SK-N-SH (cell line): ENCODE measurements around the gene JOSD2. TPM values are rescaled to one million over a fixed set of nuclear protein-coding genes. Genes with fewer than 3 reads are reported as not detected.

Source experiments
- CTCF ChIA-PET: fragments of 300-600, 350-600 bp; formaldehyde crosslinking; extraction: SDS; loops from one replicate; lab custom pipeline; 2021; lab: Yijun Ruan, JAX
- POLR2A ChIA-PET: fragments of 350-600 bp; sonication (Branson Sonifier 250); formaldehyde crosslinking; extraction: SDS; loops from one replicate; lab custom pipeline; 2020; ENCODE audit warnings: antibody characterized with exemption, inconsistent platforms; lab: Yijun Ruan, JAX
- DNase-seq: peaks from one replicate; pipeline ENCODE4 v3.0.0; 2012
- H2AFZ ChIP-seq: fragments of 200-600 bp; sonication (generic); 2 replicates; pipeline ENCODE4 v1.8.1; 2016; ENCODE audit warnings: antibody characterized with exemption, mild to moderate bottlenecking, low read depth
- H3F3A ChIP-seq: fragments of 200-600 bp; sonication (generic); replicated peaks from 2 replicates; pipeline ENCODE3; 2016; ENCODE audit warnings: antibody characterized with exemption, mild to moderate bottlenecking; ENCODE audit not compliant: insufficient read depth
- H3K27ac ChIP-seq, 2 experiments: fragments of 200-500 bp in 1 of 2; fragments of 200-600 bp in 1 of 2; sonication (Bioruptor generic) in 1 of 2; sonication (generic), shearing (Covaris generic) in 1 of 2; 2 replicates each; pipeline versions ENCODE4 v1.5.1 to v1.6.1; 2014 to 2016; ENCODE audit warnings: low read depth in 2 of 2, inconsistent platforms in 1 of 2, low read length in 1 of 2, mild to moderate bottlenecking in 1 of 2, mixed read lengths in 1 of 2
- H3K27me3 ChIP-seq: fragments of 200-600 bp; sonication (generic), shearing (Covaris generic); 2 replicates; pipeline ENCODE4 v1.6.1; 2016; ENCODE audit warnings: mixed run types; ENCODE audit not compliant: insufficient read depth
- H3K36me3 ChIP-seq, 2 experiments: fragments of 200-500 bp in 1 of 2; fragments of 200-600 bp in 1 of 2; sonication (Bioruptor generic) in 1 of 2; sonication (generic) in 1 of 2; replicated peaks in 1 of 2; 2 replicates each; pipeline versions ENCODE3 to v1.5.1; 2014 to 2016; ENCODE audit warnings: low read length in 1 of 2, mild to moderate bottlenecking in 1 of 2; ENCODE audit not compliant: insufficient read depth in 2 of 2, control insufficient read depth in 1 of 2
- H3K4me1 ChIP-seq, 2 experiments: fragments of 200-500 bp in 1 of 2; fragments of 200-600 bp in 1 of 2; sonication (Bioruptor generic) in 1 of 2; sonication (generic), shearing (Covaris generic) in 1 of 2; 2 replicates each; pipeline versions ENCODE4 v1.5.1 to v1.6.1; 2014 to 2016; ENCODE audit warnings: low read depth in 1 of 2, low read length in 1 of 2, mixed run types in 1 of 2; ENCODE audit not compliant: insufficient read depth in 2 of 2, control insufficient read depth in 1 of 2
- H3K4me2 ChIP-seq: fragments of 200-600 bp; sonication (generic), shearing (Covaris generic); 2 replicates; pipeline ENCODE4 v1.6.1; 2017; ENCODE audit warnings: mixed run types
- H3K4me3 ChIP-seq, 2 experiments: fragments of 200-500 bp in 1 of 2; fragments of 200-600 bp in 1 of 2; sonication (Bioruptor generic) in 1 of 2; sonication (generic), shearing (Covaris generic) in 1 of 2; 2 replicates each; pipeline versions ENCODE4 v1.5.1 to v1.8.1; 2014 to 2016; ENCODE audit warnings: low read depth in 2 of 2, inconsistent platforms in 1 of 2, low read length in 1 of 2, mild to moderate bottlenecking in 1 of 2, mixed read lengths in 1 of 2, moderate library complexity in 1 of 2
- H3K79me2 ChIP-seq: fragments of 200-600 bp; sonication (generic); 2 replicates; pipeline ENCODE4 v1.8.1; 2017; ENCODE audit warnings: mild to moderate bottlenecking; ENCODE audit not compliant: insufficient read depth
- H3K9ac ChIP-seq: fragments of 200-600 bp; sonication (generic); 2 replicates; pipeline ENCODE4 v1.6.1; 2017; ENCODE audit warnings: mixed run types
- H3K9me2 ChIP-seq: fragments of 200-600 bp; sonication (generic); 2 replicates; pipeline ENCODE4 v1.6.1; 2017; ENCODE audit warnings: mixed run types
- H3K9me3 ChIP-seq: fragments of 200-600 bp; sonication (generic); 2 replicates; pipeline ENCODE4 v1.6.1; 2017; ENCODE audit warnings: mixed run types, mild to moderate bottlenecking, moderate library complexity
- H4K20me1 ChIP-seq: fragments of 200-600 bp; sonication (generic); 2 replicates; pipeline ENCODE4 v1.6.1; 2017; ENCODE audit warnings: mild to moderate bottlenecking, mixed run types; ENCODE audit not compliant: insufficient read depth
- FOXJ3 ChIP-seq: sonication (generic); formaldehyde crosslinking; IDR thresholded peaks from 2 replicates; pipeline ENCODE4 v1.5.1; 2020; ENCODE audit warnings: mild to moderate bottlenecking, missing genetic modification reagents
- FOXM1 ChIP-seq: IDR thresholded peaks from 2 replicates; pipeline ENCODE4 v1.4.0; 2012; ENCODE audit warnings: low read depth, mild to moderate bottlenecking
- GATA2 ChIP-seq: sonication (generic); formaldehyde crosslinking; IDR thresholded peaks from 2 replicates; pipeline ENCODE4 v1.5.0; 2020; ENCODE audit warnings: mild to moderate bottlenecking, missing genetic modification reagents
- JUND ChIP-seq: IDR thresholded peaks from 2 replicates; pipeline ENCODE4 v1.4.0; 2012
- MXI1 ChIP-seq: IDR thresholded peaks from 2 replicates; pipeline ENCODE4 v1.6.1; 2012; ENCODE audit warnings: mild to moderate bottlenecking, low read depth, low read length, improper control_type of control experiment
- TAF1 ChIP-seq: IDR thresholded peaks from 2 replicates; pipeline ENCODE4 v1.6.1; 2012; ENCODE audit warnings: low read depth, mild to moderate bottlenecking, low read length, moderate library complexity, borderline replicate concordance
- TCF12 ChIP-seq: IDR thresholded peaks from 2 replicates; pipeline ENCODE4 v1.4.0; 2012
- YY1 ChIP-seq: IDR thresholded peaks from 2 replicates; pipeline ENCODE4 v1.4.0; 2012; ENCODE audit warnings: low read depth, mild to moderate bottlenecking
- WGBS: methylation state at CpG from one replicate; pipeline ENCODE4 v1.1.6; 2017; ENCODE audit warnings: low lambda C conversion rate; 5-methylcytosine and 5-hydroxymethylcytosine counted together
- polyA plus RNA-seq, 3 experiments: library from polyadenylated mRNA; depleted of rRNA; stranded (reverse); fragments of >200 nt; gene quantifications; 2 replicates each; pipeline ENCODE4 v1.2.3, GENCODE V29; 2012
- TF ChIP-seq, protein P1 (sequence below): IDR thresholded peaks from 2 replicates; pipeline ENCODE4 v1.6.1; 2012; ENCODE audit warnings: mild to moderate bottlenecking, low read depth, low read length, moderate library complexity
- TF ChIP-seq, protein P2 (sequence below): IDR thresholded peaks from 2 replicates; pipeline ENCODE4 v1.4.0; 2012; ENCODE audit warnings: low read depth
- TF ChIP-seq, protein P3 (sequence below): IDR thresholded peaks from 2 replicates; pipeline ENCODE4; 2012
- TF ChIP-seq, protein P4 (sequence below): IDR thresholded peaks from 2 replicates; pipeline ENCODE4 v1.4.0; 2012; ENCODE audit warnings: low read depth, borderline replicate concordance

JOSD2 gene
- polyA plus RNA-seq, 1 of the 3 experiments (the other 2 are of a cell fraction), result 81.2 TPM

DNA sequence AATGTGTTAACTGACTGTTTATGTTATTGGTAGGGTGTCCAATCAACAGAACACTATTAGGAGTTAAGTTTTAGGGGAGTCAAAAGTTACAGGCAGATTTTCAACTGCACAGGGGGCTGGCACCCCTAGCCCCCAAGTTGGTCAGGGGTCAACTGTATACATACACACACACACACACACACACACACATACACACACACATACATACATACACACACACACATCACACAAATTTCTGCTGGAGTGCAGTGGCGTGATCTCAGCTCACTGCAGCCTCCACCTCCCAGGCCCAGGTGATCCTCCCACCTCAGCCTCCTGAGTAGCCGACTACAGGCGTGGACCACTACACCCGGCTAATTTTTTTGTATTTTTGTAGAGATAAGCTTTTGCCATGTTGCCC is 47.0 kb upstream of the JOSD2 start (continued):
- TF ChIP-seq, protein P1, sequence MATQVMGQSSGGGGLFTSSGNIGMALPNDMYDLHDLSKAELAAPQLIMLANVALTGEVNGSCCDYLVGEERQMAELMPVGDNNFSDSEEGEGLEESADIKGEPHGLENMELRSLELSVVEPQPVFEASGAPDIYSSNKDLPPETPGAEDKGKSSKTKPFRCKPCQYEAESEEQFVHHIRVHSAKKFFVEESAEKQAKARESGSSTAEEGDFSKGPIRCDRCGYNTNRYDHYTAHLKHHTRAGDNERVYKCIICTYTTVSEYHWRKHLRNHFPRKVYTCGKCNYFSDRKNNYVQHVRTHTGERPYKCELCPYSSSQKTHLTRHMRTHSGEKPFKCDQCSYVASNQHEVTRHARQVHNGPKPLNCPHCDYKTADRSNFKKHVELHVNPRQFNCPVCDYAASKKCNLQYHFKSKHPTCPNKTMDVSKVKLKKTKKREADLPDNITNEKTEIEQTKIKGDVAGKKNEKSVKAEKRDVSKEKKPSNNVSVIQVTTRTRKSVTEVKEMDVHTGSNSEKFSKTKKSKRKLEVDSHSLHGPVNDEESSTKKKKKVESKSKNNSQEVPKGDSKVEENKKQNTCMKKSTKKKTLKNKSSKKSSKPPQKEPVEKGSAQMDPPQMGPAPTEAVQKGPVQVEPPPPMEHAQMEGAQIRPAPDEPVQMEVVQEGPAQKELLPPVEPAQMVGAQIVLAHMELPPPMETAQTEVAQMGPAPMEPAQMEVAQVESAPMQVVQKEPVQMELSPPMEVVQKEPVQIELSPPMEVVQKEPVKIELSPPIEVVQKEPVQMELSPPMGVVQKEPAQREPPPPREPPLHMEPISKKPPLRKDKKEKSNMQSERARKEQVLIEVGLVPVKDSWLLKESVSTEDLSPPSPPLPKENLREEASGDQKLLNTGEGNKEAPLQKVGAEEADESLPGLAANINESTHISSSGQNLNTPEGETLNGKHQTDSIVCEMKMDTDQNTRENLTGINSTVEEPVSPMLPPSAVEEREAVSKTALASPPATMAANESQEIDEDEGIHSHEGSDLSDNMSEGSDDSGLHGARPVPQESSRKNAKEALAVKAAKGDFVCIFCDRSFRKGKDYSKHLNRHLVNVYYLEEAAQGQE, result no peak
- no peak for TF ChIP-seq JUND

DNA sequence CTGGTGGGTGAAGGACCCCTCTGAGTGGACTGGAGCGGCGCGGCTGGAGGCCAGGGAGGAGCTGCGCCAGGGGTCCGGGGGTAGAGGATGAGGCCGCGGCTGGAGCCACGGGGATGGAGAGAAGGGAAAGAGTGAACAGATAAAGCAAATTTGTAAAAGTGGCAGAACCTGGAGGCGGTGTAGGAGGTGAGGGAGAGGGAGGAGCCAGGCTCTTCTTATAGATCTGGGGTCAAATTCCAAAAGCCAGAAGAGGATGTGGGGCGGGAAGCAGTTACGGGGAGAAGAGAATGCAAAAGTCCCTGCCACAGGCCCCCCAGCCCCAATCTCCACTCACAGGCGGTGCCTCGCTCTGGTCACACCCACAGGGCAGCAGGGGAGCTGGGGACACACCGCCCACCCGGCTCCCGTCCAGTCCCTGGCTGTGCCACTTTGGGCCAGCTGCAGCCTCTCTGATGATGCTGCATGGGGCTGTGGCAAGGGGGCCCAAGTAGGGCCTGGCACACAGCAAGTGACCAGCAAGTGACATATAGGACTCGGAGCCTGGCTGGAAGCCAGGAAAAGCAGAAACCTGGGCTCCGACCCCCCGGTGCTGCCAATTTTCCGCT is 46.1 kb upstream of the JOSD2 start:
- Histone ChIP-seq H2AFZ (no peak overlapping the region), H3F3A (no peaks in the 10 kb centered on the region), H3K9me3 (no peaks in the 10 kb centered on the region), H3K4me1 (peaks cover 0 to 13% of the 10 kb centered on the region in 2 experiments; a peak in 1 of 4 replicates), H3K27ac (no peak overlapping the region), H3K79me2 (no peaks in the 10 kb centered on the region), H3K4me2 (peak overlapping the region; percentile 88), H3K9me2 (no peaks in the 10 kb centered on the region), H3K4me3 (peak overlapping the region; percentile 56 to 60; a peak in 2 of 4 replicates), H4K20me1 (peaks cover 8% of the 10 kb centered on the region; the same call in 1 of the 2 replicates)
- ChIA-PET CTCF (interaction anchor here (0.6 to 10.3 kb wide), 47 partner anchors 8 to 366 kb away, joined by 3 to 170 read pairs (median 4); partner anchors contain the start of genes ASPDH, C19orf81, JOSD2 and NAPSA), POLR2A (no interaction called here)
- WGBS, result 50% methylated on average over 14 of the region's 20 CpGs
- TF ChIP-seq FOXM1, result no peak
- TF ChIP-seq, protein P2, sequence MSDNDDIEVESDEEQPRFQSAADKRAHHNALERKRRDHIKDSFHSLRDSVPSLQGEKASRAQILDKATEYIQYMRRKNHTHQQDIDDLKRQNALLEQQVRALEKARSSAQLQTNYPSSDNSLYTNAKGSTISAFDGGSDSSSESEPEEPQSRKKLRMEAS, result no peak
- no peak for TF ChIP-seq YY1
- no peak for TF ChIP-seq FOXJ3 (CRISPR knock-in tag)
- TF ChIP-seq, protein P3, sequence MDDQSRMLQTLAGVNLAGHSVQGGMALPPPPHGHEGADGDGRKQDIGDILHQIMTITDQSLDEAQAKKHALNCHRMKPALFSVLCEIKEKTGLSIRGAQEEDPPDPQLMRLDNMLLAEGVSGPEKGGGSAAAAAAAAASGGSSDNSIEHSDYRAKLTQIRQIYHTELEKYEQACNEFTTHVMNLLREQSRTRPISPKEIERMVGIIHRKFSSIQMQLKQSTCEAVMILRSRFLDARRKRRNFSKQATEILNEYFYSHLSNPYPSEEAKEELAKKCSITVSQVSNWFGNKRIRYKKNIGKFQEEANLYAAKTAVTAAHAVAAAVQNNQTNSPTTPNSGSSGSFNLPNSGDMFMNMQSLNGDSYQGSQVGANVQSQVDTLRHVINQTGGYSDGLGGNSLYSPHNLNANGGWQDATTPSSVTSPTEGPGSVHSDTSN, result no peak
- TF ChIP-seq MXI1, result no peak
- TF ChIP-seq TAF1, result no peak
- TF ChIP-seq GATA2 (CRISPR knock-in tag), result no peak
- TF ChIP-seq, protein P4, sequence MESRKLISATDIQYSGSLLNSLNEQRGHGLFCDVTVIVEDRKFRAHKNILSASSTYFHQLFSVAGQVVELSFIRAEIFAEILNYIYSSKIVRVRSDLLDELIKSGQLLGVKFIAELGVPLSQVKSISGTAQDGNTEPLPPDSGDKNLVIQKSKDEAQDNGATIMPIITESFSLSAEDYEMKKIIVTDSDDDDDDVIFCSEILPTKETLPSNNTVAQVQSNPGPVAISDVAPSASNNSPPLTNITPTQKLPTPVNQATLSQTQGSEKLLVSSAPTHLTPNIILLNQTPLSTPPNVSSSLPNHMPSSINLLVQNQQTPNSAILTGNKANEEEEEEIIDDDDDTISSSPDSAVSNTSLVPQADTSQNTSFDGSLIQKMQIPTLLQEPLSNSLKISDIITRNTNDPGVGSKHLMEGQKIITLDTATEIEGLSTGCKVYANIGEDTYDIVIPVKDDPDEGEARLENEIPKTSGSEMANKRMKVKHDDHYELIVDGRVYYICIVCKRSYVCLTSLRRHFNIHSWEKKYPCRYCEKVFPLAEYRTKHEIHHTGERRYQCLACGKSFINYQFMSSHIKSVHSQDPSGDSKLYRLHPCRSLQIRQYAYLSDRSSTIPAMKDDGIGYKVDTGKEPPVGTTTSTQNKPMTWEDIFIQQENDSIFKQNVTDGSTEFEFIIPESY, result no peak
- no peak for TF ChIP-seq TCF12
- TF ChIP-seq, all 33 proteins: peak for 0
- H3K27me3 ChIP-seq, result no peaks in the 10 kb centered on the region
- no peak for DNase-seq
- no peaks in the 10 kb centered on the region for H3K36me3 ChIP-seq
- H3K9ac ChIP-seq, result no peak overlapping the region
